Measurements from ENCODE around the gene DNLZ. TPM values are rescaled to one million over a fixed set of nuclear protein-coding genes. Genes with fewer than 3 reads are reported as not detected.
A peak's percentile ranks its signal among the peaks of the same experiment; 100 is the strongest.

The DNLZ gene
- total and polyA plus RNA-seq, 10 of the 15 experiments (the other 5 are each of a cell fraction or from before 2014, with no cell fraction given), result 0.66 to 29.7 (median 14.7) TPM; not detected in 1

GRCh38 chr9:136409557-136410455, 46.3 kb upstream of the DNLZ start:
- ATAC-seq (peak; percentile 59), DNase-seq (ENCODE audit: low read depth, low spot score) (no peak), FAIRE-seq (no peak)
- WGBS (ENCODE audit: insufficient coverage, insufficient replicate concordance, low lambda C conversion rate, missing lambda C conversion rate), result 1% methylated on average over 47 of the region's 71 CpGs
- POLR2A ChIA-PET, result interaction anchor here (0.7 to 1.9 kb wide), 7 partner anchors 9 to 660 kb away, joined by 3 to 11 read pairs (median 4); partner anchors contain the start of genes SAPCD2 and SNAPC4
- intact Hi-C loops (cut with micrococcal nuclease; ENCODE audit: unreplicated experiment), result loop anchor here (2.0 kb wide), 1 partner anchor 73 kb away; the partner anchor contains the start of gene SEC16A
- in situ Hi-C loops (cut with MboI), result no loop called here
- Histone ChIP-seq H3K9me3 (replicated peaks; ENCODE audit: control insufficient read depth, insufficient read depth, low read length) (no peaks in the 10 kb centered on the region), H3K4me3 (peak overlapping the region; percentile 81), H3K4me2 (ENCODE audit: control insufficient read depth, insufficient read depth) (peak overlapping the region; percentile 99), H3K36me3 (ENCODE audit: control insufficient read depth in 2 of 2, insufficient read depth in 2 of 2, low read length in 1 of 2) (peaks cover 14 to 24% of the 10 kb centered on the region in 2 experiments; a peak in 3 of 4 replicates), H2AFZ (ENCODE audit: control insufficient read depth, low read depth, low read length) (peak overlapping the region; percentile 47), H3K9ac (ENCODE audit: control insufficient read depth, insufficient read depth, low read length) (peak overlapping the region; percentile 97), H4K20me1 (ENCODE audit: control insufficient read depth, insufficient read depth) (no peaks in the 10 kb centered on the region), H3K27ac (ENCODE audit: control insufficient read depth, insufficient read depth) (peak overlapping the region; percentile 93), H3K79me2 (ENCODE audit: control insufficient read depth, insufficient read depth, low read length) (peaks cover 55% of the 10 kb centered on the region), H3K27me3 (replicated peaks in 1 of 2; ENCODE audit: control insufficient read depth in 2 of 2, insufficient read depth in 2 of 2, low read length in 1 of 2) (no peaks in the 10 kb centered on the region), H3K4me1 (ENCODE audit: control insufficient read depth, insufficient read depth, low read length) (peaks cover 25% of the 10 kb centered on the region)
- SMC1A ChIA-PET (ENCODE audit: uncharacterized antibody, unreplicated experiment), result interaction anchor here (0.8 to 1.4 kb wide), 3 partner anchors 9 to 215 kb away, joined by 3 to 4 read pairs (median 3); no protein-coding TSS in a partner anchor
- BruUV-seq (replicated peaks), result TSS peak; percentile 68
- CTCF ChIA-PET, result interaction anchor here (0.6 to 2.0 kb wide), 5 partner anchors 9 to 350 kb away, joined by 3 to 21 read pairs (median 5); no protein-coding TSS in a partner anchor
- RAD21 ChIA-PET (ENCODE audit: unreplicated experiment), result interaction anchor here (1.2 kb wide), 1 partner anchor 8 kb away, joined by 3 read pairs; no protein-coding TSS in a partner anchor
- TF ChIP-seq TCF3 (IDR thresholded peaks at IDR 0.05; ENCODE audit: borderline replicate concordance, insufficient read depth, low read depth, low read length) (no peak), HDAC6 (IDR thresholded peaks at IDR 0.05; ENCODE audit: unreplicated experiment) (no peak), POLR2A (IDR thresholded peaks at IDR 0.05; ENCODE audit: low read depth, low read length) (peak; percentile 67), IKZF2 (IDR thresholded peaks at IDR 0.05) (0 out of 4 replicates have a peak, but pooled peaks of 1 of the 2 experiments have one; percentile 23), MAX (IDR thresholded peaks at IDR 0.05; ENCODE audit: low read depth, low read length) (peak; percentile 80), RELB (IDR thresholded peaks at IDR 0.05; ENCODE audit: low read depth) (no peak), MEF2B (IDR thresholded peaks at IDR 0.05; ENCODE audit: partially characterized antibody, poor library complexity, severe bottlenecking) (no peak), MXI1 (IDR thresholded peaks at IDR 0.05; ENCODE audit: low read depth, low read length) (peak; percentile 90), BHLHE40 (IDR thresholded peaks at IDR 0.05; ENCODE audit: borderline replicate concordance in 1 of 2, low read depth in 2 of 2, low read length in 1 of 2) (peak; percentile 26 to 46; a peak in 2 of 4 replicates), RAD21 (IDR thresholded peaks at IDR 0.05; ENCODE audit: insufficient read depth, low read depth, low read length) (no peak), SMAD5 (IDR thresholded peaks at IDR 0.05; ENCODE audit: low read depth) (peak; percentile 68; the same call in 1 of the 2 replicates), SREBF2 (IDR thresholded peaks at IDR 0.05; ENCODE audit: low read length) (no peak), IKZF1 (conservative IDR thresholded peaks at IDR 0.05) (peak; percentile 42; the same call in 1 of the 2 replicates), NKRF (conservative IDR thresholded peaks at IDR 0.05) (peak; percentile 50), PML (IDR thresholded peaks at IDR 0.05; ENCODE audit: low read length) (0 out of 2 replicates have a peak, but pooled peaks have one; percentile 18)

Data from GM12878 (cell line).